ENCODE results near the gene CSHL1.
"Not testable (repeated sequence)": the region's sequence is repeated elsewhere in the genome, so short reads cannot be mapped to it uniquely, and the experiment has no call there.

GRCh38 chr17:63904796-63905195 lies 6.3 kb downstream of the CSHL1 start:
- not testable (repeated sequence) for TF ChIP-seq CTCF, POLR2A (IDR thresholded peaks at IDR 0.05)
